ENCODE data around the gene SDC3.

GRCh38 chr1:30891227-30891552 is 17.4 kb downstream of the SDC3 start:
- TF ChIP-seq CTCF (IDR thresholded peaks at IDR 0.05) (no peak), ZFX (IDR thresholded peaks at IDR 0.05; ENCODE audit: borderline replicate concordance) (no peak)
